ENCODE measurements around the gene AP2A1.

The AP2A1 gene

DNA sequence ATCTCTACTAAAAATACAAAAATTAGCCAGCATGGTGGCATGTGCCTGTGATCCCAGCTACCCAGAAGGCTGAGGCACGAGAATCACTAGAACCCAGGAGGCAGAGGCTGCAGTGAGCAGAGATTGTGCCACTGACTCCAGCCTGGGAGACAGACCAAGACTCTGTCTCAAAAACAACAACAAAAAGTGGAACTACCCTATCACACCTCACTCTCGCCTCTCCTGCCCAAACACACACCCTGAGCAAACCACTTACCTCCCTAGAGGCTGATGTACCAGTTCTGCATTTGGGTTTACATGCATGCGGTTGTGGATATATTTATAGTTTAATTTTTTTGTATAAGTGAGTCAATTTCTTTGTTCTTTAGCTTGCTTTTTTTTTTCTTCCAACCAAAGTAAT, 76.5 kb downstream of the AP2A1 start:
- H3K23ac ChIP-seq (ENCODE audit: low read length in 2 of 2), result no peak overlapping the region
- no peak overlapping the region for H2BK5ac ChIP-seq (ENCODE audit: low read depth, low read length, poor library complexity, severe bottlenecking)
- H3K4me1 ChIP-seq (ENCODE audit: control insufficient read depth, insufficient read depth, low read depth, low read length), result peaks cover 3% of the 10 kb centered on the region
- H2AFZ ChIP-seq (ENCODE audit: low read depth, low read length), result no peak overlapping the region
- no peak overlapping the region for H3K4me2 ChIP-seq (ENCODE audit: low read length, poor library complexity, severe bottlenecking)
- no peak overlapping the region for H3K4ac ChIP-seq (ENCODE audit: low read depth in 1 of 2, low read length in 2 of 2)
- H3K79me1 ChIP-seq (replicated peaks; ENCODE audit: low read length, poor library complexity, severe bottlenecking), result peaks cover 15% of the 10 kb centered on the region
- H2BK120ac ChIP-seq (ENCODE audit: low read depth, low read length), result no peak overlapping the region
- 100% methylated on average over 2 of the region's 3 CpGs for WGBS
- H3K4me3 ChIP-seq (ENCODE audit: insufficient read depth in 1 of 2, low read depth in 1 of 2, low read length in 2 of 2), result no peak overlapping the region
- no peaks in the 10 kb centered on the region for H3K27me3 ChIP-seq (ENCODE audit: control insufficient read depth in 1 of 2, insufficient read depth in 1 of 2, low read length in 2 of 2)
- H2AK5ac ChIP-seq (ENCODE audit: low read length, severe bottlenecking), result no peak overlapping the region
- H3K9ac ChIP-seq (ENCODE audit: low read length), result no peak overlapping the region
- no peak overlapping the region for H3K27ac ChIP-seq (ENCODE audit: low read length, poor library complexity, severe bottlenecking)
- no peak overlapping the region for H2BK12ac ChIP-seq (ENCODE audit: low read length in 2 of 2)
- no peak overlapping the region for H4K8ac ChIP-seq (ENCODE audit: low read length)
- H3K14ac ChIP-seq (ENCODE audit: low read length in 2 of 2), result no peak overlapping the region
- H3K9me3 ChIP-seq (ENCODE audit: control insufficient read depth, low read length), result no peaks in the 10 kb centered on the region
- peaks cover 28 to 30% of the 10 kb centered on the region in 2 experiments for H3K36me3 ChIP-seq (ENCODE audit: control insufficient read depth in 1 of 2, insufficient read depth in 2 of 2, low read depth in 1 of 2, low read length in 2 of 2)
- H2BK15ac ChIP-seq (ENCODE audit: low read depth, poor library complexity, severe bottlenecking), result no peak overlapping the region
- no peak overlapping the region for H4K91ac ChIP-seq (ENCODE audit: low read length)
- no peak overlapping the region for H3K18ac ChIP-seq (ENCODE audit: low read depth in 1 of 2, low read length in 2 of 2)
- no peak for DNase-seq

DNA sequence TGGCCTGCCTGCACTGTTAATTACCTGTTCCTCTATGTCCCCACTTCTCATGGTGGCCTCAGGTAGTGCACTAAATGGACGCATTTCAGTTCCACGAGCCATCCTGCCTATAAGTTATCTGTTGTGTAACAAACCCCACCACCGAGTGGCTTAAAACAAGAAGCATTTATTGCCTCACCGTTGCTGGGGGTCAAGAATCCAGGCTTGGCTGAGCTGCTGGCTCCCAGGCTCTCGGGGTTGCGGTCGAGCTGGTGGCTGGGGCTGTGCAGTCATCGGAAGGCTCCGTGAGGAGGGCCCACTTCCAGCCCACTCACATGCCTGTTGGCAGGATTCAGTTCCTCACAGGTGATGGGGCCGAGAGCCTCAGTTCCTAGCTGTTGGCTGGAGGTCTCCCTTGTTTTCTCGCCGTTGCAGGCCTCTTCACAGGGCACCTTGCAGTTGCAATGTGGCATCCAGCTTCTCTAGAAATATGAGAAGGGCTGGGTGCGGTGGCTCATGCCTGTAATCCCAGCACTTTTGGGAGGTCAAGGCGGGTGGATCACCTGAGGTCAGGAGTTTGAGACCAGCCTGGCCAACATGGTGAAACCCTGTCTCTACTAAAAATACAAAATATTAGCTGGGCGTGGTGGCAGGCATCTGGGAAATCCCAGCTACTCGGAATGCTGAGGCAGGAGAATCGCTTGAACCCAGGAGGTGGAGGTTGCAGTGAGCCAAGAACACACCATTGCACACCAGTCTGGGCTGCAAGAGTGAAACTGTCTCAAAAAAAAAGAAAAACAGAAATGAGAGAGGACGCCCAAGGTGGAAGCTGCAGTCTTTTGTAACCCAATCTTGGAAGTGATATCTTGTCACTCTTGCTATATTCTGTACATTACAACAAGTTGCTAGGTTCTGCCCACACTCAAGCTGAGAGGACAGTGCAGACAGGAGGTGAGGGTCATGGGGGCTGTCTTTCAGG, 77.6 kb downstream of the AP2A1 start:
- Histone ChIP-seq H4K8ac (ENCODE audit: low read length) (no peak overlapping the region), H3K4me3 (ENCODE audit: insufficient read depth in 1 of 2, low read depth in 1 of 2, low read length in 2 of 2) (no peak overlapping the region), H3K14ac (ENCODE audit: low read length in 2 of 2) (no peak overlapping the region), H3K4me2 (ENCODE audit: low read length, poor library complexity, severe bottlenecking) (no peak overlapping the region), H3K9ac (ENCODE audit: low read length) (no peak overlapping the region), H2BK120ac (ENCODE audit: low read depth, low read length) (no peak overlapping the region), H2BK12ac (ENCODE audit: low read length in 2 of 2) (no peak overlapping the region), H3K27me3 (ENCODE audit: control insufficient read depth in 1 of 2, insufficient read depth in 1 of 2, low read length in 2 of 2) (no peaks in the 10 kb centered on the region), H4K91ac (ENCODE audit: low read length) (no peak overlapping the region), H3K79me1 (replicated peaks; ENCODE audit: low read length, poor library complexity, severe bottlenecking) (peaks cover 16% of the 10 kb centered on the region), H2BK5ac (ENCODE audit: low read depth, low read length, poor library complexity, severe bottlenecking) (no peak overlapping the region), H2AK5ac (ENCODE audit: low read length, severe bottlenecking) (no peak overlapping the region), H3K36me3 (ENCODE audit: control insufficient read depth in 1 of 2, insufficient read depth in 2 of 2, low read depth in 1 of 2, low read length in 2 of 2) (peaks cover 19 to 21% of the 10 kb centered on the region in 2 experiments), H3K18ac (ENCODE audit: low read depth in 1 of 2, low read length in 2 of 2) (no peak overlapping the region), H3K23ac (ENCODE audit: low read length in 2 of 2) (no peak overlapping the region), H2BK15ac (ENCODE audit: low read depth, poor library complexity, severe bottlenecking) (no peak overlapping the region), H3K27ac (ENCODE audit: low read length, poor library complexity, severe bottlenecking) (no peak overlapping the region), H2AFZ (ENCODE audit: low read depth, low read length) (no peak overlapping the region), H3K9me3 (ENCODE audit: control insufficient read depth, low read length) (no peaks in the 10 kb centered on the region), H3K4me1 (ENCODE audit: control insufficient read depth, insufficient read depth, low read depth, low read length) (peaks cover 6% of the 10 kb centered on the region), H3K4ac (ENCODE audit: low read depth in 1 of 2, low read length in 2 of 2) (no peak overlapping the region)
- DNase-seq, result no peak
- 92% methylated on average over 17 of the region's 18 CpGs for WGBS

DNA sequence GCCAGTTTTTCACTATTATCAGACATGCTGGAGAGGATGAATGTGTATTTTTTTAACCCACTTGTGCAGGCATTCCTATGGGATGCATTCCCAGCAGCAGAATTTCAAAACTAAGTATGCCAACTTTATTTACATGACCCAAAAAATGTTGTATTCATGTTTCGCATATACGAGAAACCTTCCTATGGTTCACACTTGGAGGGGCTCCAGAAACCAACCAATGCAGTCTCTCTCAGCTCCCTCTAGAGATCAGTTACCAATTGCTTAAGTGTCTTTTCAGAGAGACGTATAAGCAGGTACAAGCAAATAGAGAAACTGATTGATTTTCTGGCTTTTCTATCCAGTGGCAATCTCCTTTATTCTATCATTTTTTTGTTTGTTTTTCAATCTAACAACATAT, 78.6 kb downstream of the AP2A1 start:
- Histone ChIP-seq H3K4me1 (ENCODE audit: control insufficient read depth, insufficient read depth, low read depth, low read length) (peaks cover 10% of the 10 kb centered on the region), H3K4me2 (ENCODE audit: low read length, poor library complexity, severe bottlenecking) (no peak overlapping the region), H3K79me1 (replicated peaks; ENCODE audit: low read length, poor library complexity, severe bottlenecking) (peaks cover 21% of the 10 kb centered on the region), H2AFZ (ENCODE audit: low read depth, low read length) (no peak overlapping the region), H3K27ac (ENCODE audit: low read length, poor library complexity, severe bottlenecking) (no peak overlapping the region), H3K27me3 (ENCODE audit: control insufficient read depth in 1 of 2, insufficient read depth in 1 of 2, low read length in 2 of 2) (no peaks in the 10 kb centered on the region), H4K91ac (ENCODE audit: low read length) (no peak overlapping the region), H2BK15ac (ENCODE audit: low read depth, poor library complexity, severe bottlenecking) (no peak overlapping the region), H3K4ac (ENCODE audit: low read depth in 1 of 2, low read length in 2 of 2) (no peak overlapping the region), H3K18ac (ENCODE audit: low read depth in 1 of 2, low read length in 2 of 2) (no peak overlapping the region), H2BK12ac (ENCODE audit: low read length in 2 of 2) (no peak overlapping the region), H3K14ac (ENCODE audit: low read length in 2 of 2) (no peak overlapping the region), H2BK5ac (ENCODE audit: low read depth, low read length, poor library complexity, severe bottlenecking) (no peak overlapping the region), H3K36me3 (ENCODE audit: control insufficient read depth in 1 of 2, insufficient read depth in 2 of 2, low read depth in 1 of 2, low read length in 2 of 2) (peaks cover 10 to 11% of the 10 kb centered on the region in 2 experiments), H3K9me3 (ENCODE audit: control insufficient read depth, low read length) (no peaks in the 10 kb centered on the region), H4K8ac (ENCODE audit: low read length) (no peak overlapping the region), H2AK5ac (ENCODE audit: low read length, severe bottlenecking) (no peak overlapping the region), H3K9ac (ENCODE audit: low read length) (no peak overlapping the region), H3K23ac (ENCODE audit: low read length in 2 of 2) (no peak overlapping the region), H3K4me3 (ENCODE audit: insufficient read depth in 1 of 2, low read depth in 1 of 2, low read length in 2 of 2) (no peak overlapping the region), H2BK120ac (ENCODE audit: low read depth, low read length) (no peak overlapping the region)
- 97% methylated on average over 2 of the region's 3 CpGs for WGBS
- no peak for DNase-seq

DNA sequence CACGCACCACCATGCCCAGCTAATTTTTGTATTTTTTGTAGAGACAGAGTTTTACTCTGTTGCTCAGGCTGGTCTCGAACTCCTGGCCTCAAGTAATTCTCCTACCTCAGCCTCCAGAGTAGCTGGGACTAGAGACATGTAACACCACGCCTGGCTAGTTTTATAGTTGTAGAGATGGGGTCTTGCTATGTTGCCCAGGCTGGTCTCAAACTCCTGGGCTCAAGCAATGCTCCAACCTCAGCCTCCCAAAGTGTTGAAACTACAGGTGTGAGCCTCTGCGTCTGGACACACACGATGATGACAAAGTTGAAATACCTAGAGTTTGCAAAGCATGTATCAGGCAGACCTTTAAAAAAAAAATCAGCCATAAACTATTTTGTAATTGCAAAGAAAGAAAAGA, 79.6 kb downstream of the AP2A1 start:
- Histone ChIP-seq H3K79me1 (replicated peaks; ENCODE audit: low read length, poor library complexity, severe bottlenecking) (peaks cover 15% of the 10 kb centered on the region), H3K27ac (ENCODE audit: low read length, poor library complexity, severe bottlenecking) (no peak overlapping the region), H3K4me1 (ENCODE audit: control insufficient read depth, insufficient read depth, low read depth, low read length) (peaks cover 10% of the 10 kb centered on the region), H2AK5ac (ENCODE audit: low read length, severe bottlenecking) (no peak overlapping the region), H3K18ac (ENCODE audit: low read depth in 1 of 2, low read length in 2 of 2) (no peak overlapping the region), H2BK120ac (ENCODE audit: low read depth, low read length) (no peak overlapping the region), H4K8ac (ENCODE audit: low read length) (no peak overlapping the region), H3K27me3 (ENCODE audit: control insufficient read depth in 1 of 2, insufficient read depth in 1 of 2, low read length in 2 of 2) (no peaks in the 10 kb centered on the region), H3K4me3 (ENCODE audit: insufficient read depth in 1 of 2, low read depth in 1 of 2, low read length in 2 of 2) (no peak overlapping the region), H3K23ac (ENCODE audit: low read length in 2 of 2) (no peak overlapping the region), H2BK12ac (ENCODE audit: low read length in 2 of 2) (no peak overlapping the region), H3K36me3 (ENCODE audit: control insufficient read depth in 1 of 2, insufficient read depth in 2 of 2, low read depth in 1 of 2, low read length in 2 of 2) (peaks cover 2 to 4% of the 10 kb centered on the region in 2 experiments), H3K9me3 (ENCODE audit: control insufficient read depth, low read length) (no peaks in the 10 kb centered on the region), H2AFZ (ENCODE audit: low read depth, low read length) (no peak overlapping the region), H2BK5ac (ENCODE audit: low read depth, low read length, poor library complexity, severe bottlenecking) (no peak overlapping the region), H3K9ac (ENCODE audit: low read length) (no peak overlapping the region), H2BK15ac (ENCODE audit: low read depth, poor library complexity, severe bottlenecking) (no peak overlapping the region), H3K4ac (ENCODE audit: low read depth in 1 of 2, low read length in 2 of 2) (no peak overlapping the region), H3K14ac (ENCODE audit: low read length in 2 of 2) (no peak overlapping the region), H4K91ac (ENCODE audit: low read length) (no peak overlapping the region), H3K4me2 (ENCODE audit: low read length, poor library complexity, severe bottlenecking) (no peak overlapping the region)
- no peak for DNase-seq
- 100% methylated on average over 1 of the region's 5 CpGs for WGBS

All from mesenchymal stem cell (in vitro differentiated cells and primary cell).